Loucy (cell line): ENCODE measurements around the gene GAREM1.

ENCODE experiments used
- CTCF ChIP-seq: fragments of 200-600 bp; sonication (generic); conservative IDR thresholded peaks from 2 replicates; pipeline ENCODE4 v1.5.1; 2014; ENCODE audit warnings: mild to moderate bottlenecking, antibody characterized with exemption, low read length
- EZH2phosphoT487 ChIP-seq: fragments of 200-600 bp; IDR thresholded peaks from 2 replicates; pipeline ENCODE4 v1.6.1; 2018; ENCODE audit warnings: antibody characterized with exemption, mild to moderate bottlenecking, moderate library complexity, borderline replicate concordance

GRCh38 chr18:32244881-32245280 is 225.8 kb downstream of the GAREM1 start:
- TF ChIP-seq CTCF, result no peak
- TF ChIP-seq EZH2phosphoT487, result no peak
